Left lobe of liver (tissue), 2 donors: ENCODE measurements around the gene MT1G. TPM values are rescaled to one million over a fixed set of nuclear protein-coding genes. Genes with fewer than 3 reads are reported as not detected.
A peak's percentile ranks its signal among the peaks of the same experiment; 100 is the strongest.

ENCODE experiments used
- ATAC-seq: fragments of 200-7000 bp; cut with Tn5 transposase; one replicate; pipeline ENCODE4 v1.9.1; 2020; ENCODE audit warnings: mild to moderate bottlenecking, moderate library complexity
- DNase-seq: peaks from one replicate; pipeline ENCODE4 v3.0.0-alpha.2; 2020; ENCODE audit warnings: low spot score
- total RNA-seq: library from RNA; stranded (reverse); gene quantifications from one replicate; pipeline ENCODE4 v1.2.1, GENCODE V29; 2021
- donor health status: DM: no; HTN: no; CAD: no; lungs with moderate emphysema.
- donor health status: DM: no; HTN: yes; CAD: no.

Gene MT1G
- total RNA-seq, 1 donor from 2014 or later: 5,960 TPM

- no peak for ATAC-seq
- DNase-seq: no peak
Measured at GRCh38 chr16:56640076-56640475, 27.8 kb downstream of the MT1G start.

DNA sequence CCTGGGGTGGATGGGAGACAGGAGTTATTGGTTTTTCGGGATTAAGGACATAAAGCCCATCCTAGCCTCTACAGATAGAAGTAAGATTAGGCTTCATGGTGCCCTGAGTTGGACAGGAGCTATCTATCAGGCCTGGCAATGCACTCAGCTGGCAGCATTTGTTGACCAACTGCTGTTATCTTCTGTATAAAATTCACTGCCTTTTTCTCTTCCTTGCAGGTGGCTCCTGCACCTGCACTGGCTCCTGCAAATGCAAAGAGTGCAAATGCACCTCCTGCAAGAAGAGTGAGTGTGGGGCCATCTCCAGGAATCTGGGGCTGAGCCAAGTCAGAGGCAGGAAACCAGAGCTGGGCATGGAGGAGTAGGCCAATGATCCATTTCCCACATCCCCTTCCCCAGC is 28.8 kb downstream of the MT1G start:
- DNase-seq (no peak), ATAC-seq (peak; percentile 38)

DNA sequence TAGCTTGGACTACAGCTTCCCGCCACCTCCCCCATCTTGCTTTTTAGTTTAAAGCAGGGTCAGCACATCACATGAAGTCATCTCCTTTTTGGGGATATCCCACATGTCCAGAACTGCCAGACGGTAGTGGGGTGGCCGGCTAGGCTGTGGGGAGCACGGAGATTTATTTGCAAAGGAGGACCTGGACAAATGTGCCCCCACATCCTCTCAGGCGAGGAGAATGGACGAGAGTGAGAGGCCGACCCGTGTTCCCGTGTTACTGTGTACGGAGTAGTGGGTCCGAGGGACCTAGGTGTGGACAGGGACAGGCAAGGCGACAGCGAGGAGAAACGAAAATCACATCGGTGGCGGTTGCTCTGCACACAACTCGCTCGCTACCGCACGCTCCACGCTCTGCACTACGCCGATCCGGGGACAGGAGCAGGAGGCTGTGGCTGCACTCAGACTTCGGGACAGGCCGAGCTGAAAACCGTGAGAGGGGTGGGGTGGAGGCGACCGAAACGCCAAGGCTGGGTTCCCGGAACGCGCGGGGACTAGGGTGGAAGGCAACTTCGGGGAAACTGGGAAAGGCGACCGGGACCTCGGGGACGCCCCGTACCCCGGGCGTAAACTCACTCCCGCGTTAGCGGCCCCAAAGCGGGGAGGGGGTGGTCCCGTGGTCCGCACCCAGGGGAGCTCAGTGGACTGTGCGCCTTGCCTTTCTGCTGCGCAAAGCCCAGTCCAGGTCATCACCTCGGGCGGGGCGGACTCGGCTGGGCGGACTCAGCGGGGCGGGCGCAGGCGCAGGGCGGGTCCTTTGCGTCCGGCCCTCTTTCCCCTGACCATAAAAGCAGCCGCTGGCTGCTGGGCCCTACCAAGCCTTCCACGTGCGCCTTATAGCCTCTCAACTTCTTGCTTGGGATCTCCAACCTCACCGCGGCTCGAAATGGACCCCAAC is 29.8 kb downstream of the MT1G start, which contains the start of gene MT1A:
TSS of gene MT1A (plus strand) at position 853 of the 937 bp plus-strand sequence. CDS start at position 926, 73 bp downstream.
- DNase-seq (peak; percentile 96), ATAC-seq (peak; percentile 81)

DNA sequence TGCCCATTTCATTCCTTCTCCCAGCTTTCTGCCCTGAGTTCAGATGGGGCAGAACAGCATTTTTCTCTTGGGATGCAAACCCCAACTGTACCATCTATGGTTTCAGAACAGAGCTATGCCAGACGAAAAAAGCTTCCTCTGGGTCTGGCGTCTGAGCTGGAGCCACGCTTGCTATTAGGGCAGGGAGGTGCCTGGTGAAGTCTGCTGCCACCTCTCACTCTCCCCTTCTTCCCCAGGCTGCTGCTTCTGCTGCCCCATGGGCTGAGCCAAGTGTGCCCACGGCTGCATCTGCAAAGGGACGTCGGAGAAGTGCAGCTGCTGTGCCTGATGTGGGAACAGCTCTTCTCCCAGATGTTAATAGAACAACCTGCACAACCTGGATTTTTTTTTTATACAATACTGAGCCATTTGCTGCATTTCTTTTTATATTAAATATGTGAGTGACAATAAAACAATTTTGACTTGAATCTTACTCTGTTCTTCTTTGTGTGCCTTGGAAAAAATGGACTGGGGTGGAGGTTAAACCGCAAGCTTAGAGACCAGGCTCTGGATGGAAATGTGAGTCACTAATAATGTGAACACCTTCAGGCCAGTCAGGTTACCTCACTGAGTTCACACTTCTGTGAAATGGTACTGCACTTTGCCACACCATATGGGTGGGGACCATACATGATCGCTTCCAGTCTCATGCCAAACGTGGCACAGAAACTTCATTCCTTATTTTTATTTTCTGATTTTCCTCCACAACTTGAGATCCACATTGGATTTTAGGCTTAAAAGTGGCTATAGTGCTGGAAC is 31.1 kb downstream of the MT1G start:
- ATAC-seq: no peak
- no peak for DNase-seq

GRCh38 chr16:56635441-56635967 is 32.4 kb downstream of the MT1G start:
- ATAC-seq: no peak
- no peak for DNase-seq

GRCh38 chr16:56634715-56635440 is 33.0 kb downstream of the MT1G start:
- DNase-seq (no peak), ATAC-seq (no peak)

DNA sequence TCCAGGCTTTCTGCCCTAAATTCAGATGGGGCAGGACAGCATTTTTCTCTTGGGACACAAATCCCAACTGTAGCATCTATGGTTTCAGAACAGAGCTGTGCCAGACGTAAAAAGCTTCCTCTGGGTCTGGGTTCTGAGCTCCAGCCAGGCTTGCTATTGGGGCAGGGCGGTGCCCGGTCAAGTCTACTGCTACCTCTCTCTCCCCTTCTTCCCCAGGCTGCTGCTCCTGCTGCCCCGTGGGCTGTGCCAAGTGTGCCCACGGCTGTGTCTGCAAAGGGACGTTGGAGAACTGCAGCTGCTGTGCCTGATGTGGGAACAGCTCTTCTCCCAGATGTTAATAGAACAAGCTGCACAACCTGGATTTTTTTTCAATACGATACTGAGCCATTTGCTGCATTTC is 34.3 kb downstream of the MT1G start:
- ATAC-seq: no peak

GRCh38 chr16:56632848-56633365 is 35.0 kb downstream of the MT1G start:
- peak; percentile 1 for ATAC-seq

More for the DNA sequence above, 34.3 kb downstream of the MT1G start:
- DNase-seq: no peak

GRCh38 chr16:56632156-56632847 is 35.6 kb downstream of the MT1G start, which contains the start of gene MT1M:
MT1M (plus strand) TSS chr16:56632659; CDS start chr16:56632732, 73 bp downstream.
- DNase-seq (peak; percentile 94), ATAC-seq (peak; percentile 85)

More at GRCh38 chr16:56632848-56633365, 35.0 kb downstream of the MT1G start:
- DNase-seq: no peak

DNA sequence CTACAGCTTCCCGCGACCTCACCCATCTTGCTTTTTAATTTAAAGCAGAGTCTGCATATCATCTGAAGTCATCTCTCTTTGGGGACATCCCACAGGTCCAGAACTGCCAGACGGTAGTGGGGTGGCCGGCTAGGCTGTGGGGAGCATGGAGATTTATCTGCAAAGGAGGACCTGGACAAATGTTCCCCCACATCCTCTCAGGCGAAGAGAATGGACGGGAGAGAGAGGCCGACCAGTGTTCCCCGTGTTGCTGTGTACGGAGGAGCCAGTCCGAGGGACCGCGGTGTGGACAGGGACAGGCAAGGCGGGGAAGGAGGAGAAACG is 36.1 kb downstream of the MT1G start:
- ATAC-seq: no peak
- DNase-seq: no peak

DNA sequence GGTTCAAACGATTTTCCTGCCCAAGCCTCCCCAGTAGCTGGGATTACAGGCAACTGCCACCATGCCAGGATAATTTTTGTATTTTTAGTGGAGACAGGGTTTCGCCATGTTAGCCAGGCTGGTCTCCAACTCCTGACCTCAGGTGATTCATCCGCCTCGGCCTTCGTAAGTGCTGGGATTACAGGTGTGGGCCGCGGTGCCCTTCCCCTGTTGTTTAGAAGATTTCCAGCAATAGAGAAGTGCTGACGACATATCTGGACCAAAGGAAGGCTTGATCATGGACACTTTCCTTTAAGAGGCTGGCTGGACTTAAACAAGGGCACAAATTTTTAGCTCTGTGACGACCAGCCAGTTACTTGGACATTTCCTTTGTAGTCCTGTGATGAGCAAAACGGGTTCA is 36.7 kb downstream of the MT1G start:
- ATAC-seq: no peak

GRCh38 chr16:56630134-56630533 is 37.7 kb downstream of the MT1G start:
- ATAC-seq (no peak), DNase-seq (no peak)

More for the DNA sequence above, 36.7 kb downstream of the MT1G start:
- no peak for DNase-seq

DNA sequence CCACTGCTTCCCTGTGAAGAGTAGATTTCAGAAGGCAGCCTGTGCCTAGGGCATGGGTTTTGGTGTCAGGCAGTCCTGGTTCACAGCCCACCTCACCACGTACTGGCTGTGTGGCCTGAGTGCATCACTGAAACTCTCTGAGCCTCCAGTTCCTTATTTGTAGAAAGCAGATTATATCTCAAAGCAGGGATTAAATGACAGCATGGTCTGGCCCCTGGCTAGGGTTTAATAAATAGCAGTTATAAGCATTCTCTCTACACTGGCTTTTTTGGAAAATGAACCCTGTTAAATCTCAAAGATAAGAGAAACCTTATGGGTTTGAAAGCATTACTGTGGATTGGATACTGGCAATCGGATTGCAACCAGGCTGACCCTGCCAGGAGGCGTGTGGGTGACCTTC is 38.3 kb downstream of the MT1G start:
- DNase-seq (no peak), ATAC-seq (no peak)

- DNase-seq (no peak), ATAC-seq (no peak)
Measured at GRCh38 chr16:56628486-56629350, 39.1 kb downstream of the MT1G start.

DNA sequence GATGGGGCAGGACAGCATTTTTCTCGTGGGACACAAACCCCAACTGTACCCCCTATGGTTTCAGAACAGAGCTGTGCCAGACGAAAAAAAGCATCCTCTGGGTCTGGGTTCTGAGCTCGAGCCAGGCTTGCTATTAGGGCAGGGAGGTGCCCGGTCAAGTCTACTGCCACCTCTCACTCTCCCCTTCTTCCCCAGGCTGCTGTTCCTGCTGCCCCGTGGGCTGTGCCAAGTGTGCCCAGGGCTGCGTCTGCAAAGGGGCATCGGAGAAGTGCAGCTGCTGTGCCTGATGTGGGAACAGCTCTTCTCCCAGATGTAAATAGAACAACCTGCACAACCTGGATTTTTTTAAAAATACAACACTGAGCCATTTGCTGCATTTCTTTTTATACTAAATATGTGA is 41.2 kb downstream of the MT1G start:
- DNase-seq (no peak), ATAC-seq (peak; percentile 3)

DNA sequence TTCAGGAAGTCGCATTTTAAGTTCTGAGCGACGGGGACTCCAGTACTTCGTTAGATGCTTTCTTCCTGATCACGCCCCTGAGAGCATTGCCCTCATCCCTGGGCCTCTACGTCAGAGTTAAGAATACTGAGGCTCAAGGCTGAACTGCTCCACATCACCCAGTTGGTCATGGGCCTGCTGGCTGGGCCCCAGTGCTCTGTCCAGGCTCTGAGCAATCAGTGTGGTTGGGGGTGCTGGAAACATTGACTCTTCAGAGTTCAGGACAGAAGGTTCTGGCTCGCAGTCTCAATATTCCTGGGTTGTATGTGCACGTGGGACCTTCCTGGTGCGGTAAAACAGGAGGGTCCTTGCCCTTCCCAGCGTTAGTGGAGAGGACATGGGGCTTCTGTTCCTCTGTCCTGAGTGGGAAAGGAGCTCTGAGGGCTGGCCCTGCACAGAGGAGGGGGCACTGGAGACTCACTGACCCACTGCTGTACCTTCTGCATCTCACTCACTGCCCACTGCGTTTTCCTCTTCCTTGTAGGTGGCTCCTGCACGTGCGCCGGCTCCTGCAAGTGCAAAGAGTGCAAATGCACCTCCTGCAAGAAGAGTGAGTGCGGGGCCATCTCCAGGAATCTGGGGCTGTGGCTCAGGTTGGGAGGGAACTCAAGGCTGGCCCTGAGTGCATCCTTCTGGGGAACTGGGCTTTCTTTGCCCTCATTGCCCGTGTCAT is 41.8 kb downstream of the MT1G start:
- DNase-seq (peak; percentile 74), ATAC-seq (peak; percentile 37)

DNA sequence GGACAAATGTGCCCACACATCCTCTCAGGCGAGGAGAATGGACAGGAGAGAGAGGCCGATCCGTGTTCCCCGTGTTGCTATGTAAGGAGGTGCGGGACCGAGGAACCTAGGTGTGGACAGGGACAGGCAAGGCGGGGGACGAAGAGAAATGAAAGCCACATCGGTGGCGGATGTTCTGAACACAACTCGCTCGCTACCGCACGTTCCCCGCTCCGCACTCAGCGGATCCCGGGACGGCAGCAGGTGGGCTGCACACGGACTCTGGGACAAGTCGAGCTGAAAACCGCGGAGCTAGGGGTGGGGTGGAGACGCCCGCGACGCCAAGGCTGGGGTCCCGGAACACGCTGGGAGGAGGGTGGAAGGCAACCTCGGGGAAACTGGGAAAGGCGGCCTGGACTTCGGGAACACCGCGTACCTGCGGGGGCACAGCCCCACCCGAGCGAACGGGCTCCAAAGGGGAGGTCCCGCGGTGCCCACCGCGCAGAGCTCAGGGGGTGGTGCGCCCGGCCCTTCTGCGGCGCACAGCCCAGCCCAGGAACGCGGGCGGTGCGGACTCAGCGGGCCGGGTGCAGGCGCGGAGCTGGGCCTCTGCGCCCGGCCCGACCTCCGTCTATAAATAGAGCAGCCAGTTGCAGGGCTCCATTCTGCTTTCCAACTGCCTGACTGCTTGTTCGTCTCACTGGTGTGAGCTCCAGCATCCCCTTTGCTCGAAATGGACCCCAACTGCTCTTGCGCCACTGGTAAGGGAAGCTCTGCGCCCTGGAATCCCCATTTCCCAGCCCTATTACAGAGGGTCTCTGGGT is 42.5 kb downstream of the MT1G start, which contains the start of gene MT1E:
TSS of gene MT1E (plus strand) at position 642 of the 803 bp plus-strand sequence. CDS start at position 713, 71 bp downstream.
- ATAC-seq (peak; percentile 82), DNase-seq (peak; percentile 93)
